ENCODE measurements around the gene DIPK1A.
A peak's percentile ranks its signal among the peaks of the same experiment; 100 is the strongest.

DNA sequence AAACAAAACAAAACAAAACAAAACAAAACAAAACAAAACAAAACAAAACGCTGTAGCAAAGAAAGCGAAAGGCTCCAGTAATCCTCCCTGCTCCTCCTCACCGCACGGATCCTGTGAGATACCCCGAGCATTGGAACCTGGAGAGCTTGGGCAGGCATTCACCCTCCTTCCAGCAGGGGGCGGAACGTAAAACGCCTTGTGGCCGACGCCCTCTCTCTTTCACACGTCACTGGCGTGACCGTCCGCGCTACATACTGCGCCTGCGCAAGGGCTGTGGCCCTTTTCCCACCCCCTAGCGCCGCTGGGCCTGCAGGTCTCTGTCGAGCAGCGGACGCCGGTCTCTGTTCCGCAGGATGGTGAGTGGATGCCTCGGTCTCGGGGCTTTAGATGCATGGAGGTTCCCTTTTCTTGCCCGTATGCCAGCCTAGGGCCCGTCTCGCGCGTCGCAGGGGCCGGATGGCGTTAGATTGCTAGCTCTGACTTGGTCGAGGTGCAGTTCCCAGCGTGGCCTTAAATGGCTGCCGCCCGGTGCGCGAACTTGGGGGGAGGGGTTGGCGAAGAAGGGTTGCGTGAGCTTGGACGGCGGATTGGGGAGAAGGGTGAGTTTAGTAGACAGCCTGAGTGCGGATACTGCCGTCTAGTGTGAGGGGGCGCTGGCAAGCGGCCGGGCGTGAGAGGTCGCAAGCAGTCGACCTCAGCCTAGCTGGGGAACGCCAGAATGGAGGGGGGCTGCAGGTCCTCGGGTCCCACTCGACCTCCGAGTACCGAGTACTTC lies 129.3 kb downstream of the DIPK1A start, which contains the start of gene RPL5:
- TF ChIP-seq, protein P1, sequence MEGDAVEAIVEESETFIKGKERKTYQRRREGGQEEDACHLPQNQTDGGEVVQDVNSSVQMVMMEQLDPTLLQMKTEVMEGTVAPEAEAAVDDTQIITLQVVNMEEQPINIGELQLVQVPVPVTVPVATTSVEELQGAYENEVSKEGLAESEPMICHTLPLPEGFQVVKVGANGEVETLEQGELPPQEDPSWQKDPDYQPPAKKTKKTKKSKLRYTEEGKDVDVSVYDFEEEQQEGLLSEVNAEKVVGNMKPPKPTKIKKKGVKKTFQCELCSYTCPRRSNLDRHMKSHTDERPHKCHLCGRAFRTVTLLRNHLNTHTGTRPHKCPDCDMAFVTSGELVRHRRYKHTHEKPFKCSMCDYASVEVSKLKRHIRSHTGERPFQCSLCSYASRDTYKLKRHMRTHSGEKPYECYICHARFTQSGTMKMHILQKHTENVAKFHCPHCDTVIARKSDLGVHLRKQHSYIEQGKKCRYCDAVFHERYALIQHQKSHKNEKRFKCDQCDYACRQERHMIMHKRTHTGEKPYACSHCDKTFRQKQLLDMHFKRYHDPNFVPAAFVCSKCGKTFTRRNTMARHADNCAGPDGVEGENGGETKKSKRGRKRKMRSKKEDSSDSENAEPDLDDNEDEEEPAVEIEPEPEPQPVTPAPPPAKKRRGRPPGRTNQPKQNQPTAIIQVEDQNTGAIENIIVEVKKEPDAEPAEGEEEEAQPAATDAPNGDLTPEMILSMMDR (IDR thresholded peaks at IDR 0.05) = peak; percentile 94 to 96 (median 96)
- TF ChIP-seq POLR2AphosphoS5 (IDR thresholded peaks at IDR 0.05) = peak; percentile 99 to 100 (median 99)
- TF ChIP-seq POLR2A (IDR thresholded peaks at IDR 0.05) = peak; percentile 96

Measured in breast epithelium (tissue), 3 donors.